HepG2 (cell line): ENCODE measurements around the gene PDZD2.

Experiments
- ATF3 ChIP-seq: sonication (generic); formaldehyde crosslinking; IDR thresholded peaks from 2 replicates; pipeline ENCODE4 v1.4.0; 2020; ENCODE audit warnings: missing genetic modification reagents
- CC2D1A ChIP-seq: sonication (generic); formaldehyde crosslinking; IDR thresholded peaks from 2 replicates; pipeline ENCODE4 v1.8.1; 2023; ENCODE audit warnings: mild to moderate bottlenecking, missing genetic modification reagents
- CTCF ChIP-seq: sonication (generic); formaldehyde crosslinking; IDR thresholded peaks from 2 replicates; pipeline ENCODE4 v1.5.0; 2020; ENCODE audit warnings: mild to moderate bottlenecking, missing genetic modification reagents, moderate library complexity
- NR2F6 ChIP-seq, 2 experiments: IDR thresholded peaks; 2 replicates each; pipeline ENCODE4 v1.6.1; 2016; ENCODE audit warnings: antibody characterized with exemption in 1 of 2, mild to moderate bottlenecking in 1 of 2
- PHB2 ChIP-seq: fragments of 450-650 bp; IDR thresholded peaks from 2 replicates; pipeline ENCODE4 v1.6.1; 2018; ENCODE audit not compliant: partially characterized antibody
- POLR2A ChIP-seq, 2 experiments: IDR thresholded peaks; 2 replicates each; pipeline ENCODE4 v1.6.1; 2011; ENCODE audit warnings: low read depth in 2 of 2, low read length in 2 of 2, mild to moderate bottlenecking in 1 of 2, moderate library complexity in 1 of 2; ENCODE audit not compliant: insufficient read depth in 1 of 2
- POLR2AphosphoS5 ChIP-seq: IDR thresholded peaks from 2 replicates; pipeline ENCODE4 v1.6.1; 2012; ENCODE audit warnings: low read depth, low read length
- TAF1 ChIP-seq: sonication (generic); formaldehyde crosslinking; IDR thresholded peaks from 2 replicates; pipeline ENCODE4 v1.4.0; 2020; ENCODE audit warnings: missing genetic modification reagents
- TGIF2 ChIP-seq: IDR thresholded peaks from 2 replicates; pipeline ENCODE4 v1.6.1; 2016; ENCODE audit warnings: control low read depth, missing compliant biosample characterization
- ZFX ChIP-seq: sonication (generic); formaldehyde crosslinking; IDR thresholded peaks from 2 replicates; pipeline ENCODE4 v1.4.0; 2020; ENCODE audit warnings: mild to moderate bottlenecking, low read depth, missing genetic modification reagents, moderate library complexity
- ZNF562 ChIP-seq: sonication (generic); formaldehyde crosslinking; IDR thresholded peaks from 2 replicates; pipeline ENCODE4 v1.8.0; 2022; ENCODE audit warnings: missing genetic modification reagents, borderline replicate concordance
- ZNF883 ChIP-seq: sonication (generic); formaldehyde crosslinking; IDR thresholded peaks from 2 replicates; pipeline ENCODE4 v1.5.1; 2020; ENCODE audit warnings: mild to moderate bottlenecking, missing genetic modification reagents; ENCODE audit errors: not compliant biosample characterization
- ZSCAN21 ChIP-seq: sonication (generic); formaldehyde crosslinking; IDR thresholded peaks from 2 replicates; pipeline ENCODE4 v1.8.0; 2022; ENCODE audit warnings: mild to moderate bottlenecking, missing genetic modification reagents, moderate library complexity, borderline replicate concordance

- TF ChIP-seq POLR2A (IDR thresholded peaks at IDR 0.05; ENCODE audit: insufficient read depth in 1 of 2, low read depth in 2 of 2, low read length in 2 of 2) (no peak), ZNF883 (no peak), CC2D1A (no peak), TGIF2 (CRISPR knock-in tag) (no peak), ZSCAN21 (no peak), NR2F6 (IDR thresholded peaks at IDR 0.05) (no peak), NR2F6 (CRISPR knock-in tag; IDR thresholded peaks at IDR 0.05) (no peak), ZNF562 (CRISPR knock-in tag) (no peak), ATF3 (no peak), PHB2 (no peak), ZFX (CRISPR knock-in tag) (no peak), POLR2AphosphoS5 (no peak), CTCF (no peak), TAF1 (no peak)
These were observed 477.8 kb downstream of the PDZD2 start for GRCh38 chr5:32116574-32117313.
